GM18868 (cell line): Measurements from ENCODE around the gene TBC1D30.

Experiments
- ATAC-seq: cut with Tn5 transposase; IDR thresholded peaks from one replicate; pipeline ENCODE4 v1.9.1; 2021; ENCODE audit warnings: mild to moderate bottlenecking, moderate library complexity; ENCODE audit not compliant: unreplicated experiment

TBC1D30 gene

DNA sequence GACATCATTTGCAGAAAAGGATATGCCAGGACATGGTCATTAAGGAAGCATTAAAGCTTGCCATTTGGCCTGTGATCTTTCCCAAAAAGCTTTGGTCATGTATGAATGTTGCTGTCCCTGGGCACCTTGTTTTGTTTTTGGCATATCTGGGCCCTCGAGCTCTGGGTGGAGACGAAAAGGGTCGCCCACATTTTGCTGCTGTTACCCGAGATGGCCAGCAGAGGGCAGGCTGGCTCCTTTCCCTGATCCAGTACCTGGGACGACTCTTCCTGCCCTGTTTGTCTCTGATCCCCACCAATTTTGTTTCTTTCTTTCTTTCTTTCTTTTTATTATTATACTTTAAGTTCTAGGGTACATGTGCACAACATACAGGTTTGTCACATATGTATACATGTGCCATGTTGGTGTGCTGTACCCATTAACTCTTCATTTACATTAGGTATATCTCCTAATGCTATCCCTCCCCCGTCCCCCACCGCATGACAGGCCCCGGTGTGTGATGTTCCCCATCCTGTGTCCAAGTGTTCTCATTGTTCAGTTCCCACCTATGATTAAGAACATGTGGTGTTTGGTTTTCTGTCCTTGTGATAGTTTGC is 22.2 kb upstream of the TBC1D30 start:
- ATAC-seq = peak; percentile 45

DNA sequence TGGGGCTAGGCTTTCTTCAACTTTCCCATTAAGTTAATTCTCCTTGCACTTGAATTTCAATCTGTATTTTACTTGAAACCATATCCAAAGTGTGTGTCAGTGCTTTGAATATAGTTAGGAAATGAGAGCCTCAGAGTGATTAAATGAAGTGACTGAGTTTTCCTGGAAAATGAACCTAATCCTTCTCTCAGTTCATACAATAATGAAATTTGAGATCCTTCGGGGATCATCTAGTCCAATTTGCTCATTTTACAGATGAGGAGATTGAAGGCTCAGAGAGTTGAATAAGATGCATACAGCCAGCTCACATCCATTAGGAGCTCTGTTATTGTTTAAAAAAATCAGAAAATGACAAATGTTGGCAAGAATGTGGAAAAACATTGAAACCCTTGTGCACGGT is 18.3 kb upstream of the TBC1D30 start:
- no peak for ATAC-seq

DNA sequence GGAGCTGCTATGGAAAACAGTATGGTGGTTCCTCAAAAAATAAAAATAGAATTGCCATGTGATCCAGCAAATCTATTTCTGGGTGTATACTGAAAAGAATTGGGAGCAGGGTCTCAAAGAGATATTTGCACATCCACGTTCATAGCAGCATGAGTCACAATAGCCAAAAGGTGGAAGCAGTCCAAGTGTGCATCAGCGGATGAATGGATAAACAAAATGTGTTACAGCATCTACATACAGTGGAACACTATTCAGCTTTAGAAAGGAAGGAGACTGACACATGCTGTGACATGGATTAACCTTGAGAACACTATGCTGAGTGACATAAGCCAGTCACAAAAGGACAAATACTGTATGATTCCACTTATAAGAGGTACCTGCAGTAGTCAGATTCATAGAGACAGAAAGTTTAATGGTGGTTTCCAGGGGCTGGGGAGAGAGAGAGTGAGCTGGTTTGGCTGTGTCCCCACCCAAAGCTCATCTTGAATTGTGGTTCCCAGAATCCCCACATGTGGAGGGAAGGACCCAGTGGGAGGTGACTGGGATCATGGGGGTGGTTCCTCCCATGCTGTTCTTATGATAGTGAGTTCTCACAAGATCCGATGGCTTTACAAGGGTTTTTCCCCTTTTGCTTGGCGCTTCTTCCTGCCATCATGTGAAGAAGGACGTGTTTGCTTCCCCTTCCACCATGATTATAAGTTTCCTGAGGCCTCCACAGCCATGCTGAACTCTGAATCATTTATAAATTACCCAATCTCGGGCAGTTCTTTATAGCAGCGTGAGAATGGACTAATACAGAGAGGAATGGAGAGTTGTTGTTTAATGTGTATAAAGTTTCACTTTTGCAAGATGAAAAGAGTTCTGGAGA is 17.6 kb upstream of the TBC1D30 start:
- no peak for ATAC-seq

DNA sequence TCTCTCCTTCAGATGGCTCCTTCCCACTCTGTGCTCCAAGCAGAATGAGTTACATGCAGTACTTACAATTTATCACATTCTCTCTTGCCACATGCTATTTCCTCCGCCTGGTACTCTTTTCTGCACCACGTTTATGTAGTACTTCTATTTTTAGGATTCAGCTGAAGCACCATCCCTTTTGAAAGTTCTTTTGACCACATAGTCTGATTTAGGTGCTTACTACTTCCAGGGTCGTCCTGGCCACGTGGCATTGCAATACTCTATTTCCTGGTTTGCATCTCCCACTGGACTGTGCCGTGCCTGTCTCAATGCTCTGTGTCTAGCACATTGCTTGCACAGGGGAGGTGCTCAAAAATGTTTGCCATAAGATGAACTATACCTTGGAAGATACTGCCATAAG is 16.3 kb upstream of the TBC1D30 start:
- peak; percentile 69 for ATAC-seq

DNA sequence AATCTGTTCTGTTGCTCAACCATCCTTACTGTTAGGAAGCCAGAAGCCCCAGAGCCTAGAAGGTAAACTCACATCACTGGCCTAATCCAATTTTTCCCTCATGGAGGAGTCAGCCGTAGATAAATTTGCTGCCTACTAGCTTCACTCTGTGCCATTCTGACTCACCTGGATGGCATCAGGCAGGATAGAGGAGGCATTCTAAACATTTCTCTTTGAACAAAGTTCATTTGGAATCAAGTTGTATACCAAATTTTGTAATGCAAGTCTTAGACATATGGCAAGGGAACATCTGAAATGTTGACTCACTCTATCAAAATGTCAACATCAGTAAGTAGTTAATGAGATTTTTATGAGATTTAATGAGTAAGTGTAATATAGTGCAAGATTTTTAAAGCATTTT is 13.6 kb upstream of the TBC1D30 start:
- ATAC-seq = no peak

DNA sequence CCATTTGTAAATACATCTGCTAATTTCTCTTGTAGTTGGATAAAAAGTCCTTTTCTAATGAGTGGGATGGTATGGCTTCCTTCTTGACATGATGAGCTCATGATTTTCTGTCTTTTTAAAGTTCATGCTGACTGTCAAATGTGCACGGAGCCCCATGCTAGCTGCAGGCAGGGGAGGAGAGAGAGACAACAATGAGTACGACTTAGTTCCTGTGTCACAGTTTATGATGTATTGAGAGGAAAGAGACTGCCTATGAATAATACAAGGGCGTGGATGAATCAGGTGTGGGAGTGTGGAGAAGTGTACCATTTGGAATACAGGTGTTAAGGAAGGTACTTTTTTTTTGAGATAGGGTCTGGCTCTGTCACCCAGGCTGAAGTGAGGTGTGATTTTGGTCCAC is 10.7 kb upstream of the TBC1D30 start:
- no peak for ATAC-seq

DNA sequence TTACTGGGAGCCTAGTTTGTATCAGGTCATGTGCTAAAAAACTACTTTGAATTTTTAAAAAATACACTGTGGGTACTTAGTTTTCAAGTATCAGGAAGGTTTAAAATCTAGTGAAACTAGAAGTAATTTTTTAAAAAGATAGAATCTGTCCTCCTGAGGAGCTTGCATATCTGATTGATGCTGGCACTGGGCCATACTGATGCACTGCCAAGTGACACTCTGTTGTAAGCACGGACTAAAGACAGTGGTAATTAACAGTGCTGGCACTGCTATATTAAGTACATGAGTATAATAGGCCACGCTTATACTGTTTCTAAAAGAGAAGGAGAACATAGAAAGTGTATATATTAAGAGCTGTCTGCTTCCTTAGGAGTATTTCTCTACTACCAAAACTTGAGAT is 10.0 kb upstream of the TBC1D30 start:
- no peak for ATAC-seq

DNA sequence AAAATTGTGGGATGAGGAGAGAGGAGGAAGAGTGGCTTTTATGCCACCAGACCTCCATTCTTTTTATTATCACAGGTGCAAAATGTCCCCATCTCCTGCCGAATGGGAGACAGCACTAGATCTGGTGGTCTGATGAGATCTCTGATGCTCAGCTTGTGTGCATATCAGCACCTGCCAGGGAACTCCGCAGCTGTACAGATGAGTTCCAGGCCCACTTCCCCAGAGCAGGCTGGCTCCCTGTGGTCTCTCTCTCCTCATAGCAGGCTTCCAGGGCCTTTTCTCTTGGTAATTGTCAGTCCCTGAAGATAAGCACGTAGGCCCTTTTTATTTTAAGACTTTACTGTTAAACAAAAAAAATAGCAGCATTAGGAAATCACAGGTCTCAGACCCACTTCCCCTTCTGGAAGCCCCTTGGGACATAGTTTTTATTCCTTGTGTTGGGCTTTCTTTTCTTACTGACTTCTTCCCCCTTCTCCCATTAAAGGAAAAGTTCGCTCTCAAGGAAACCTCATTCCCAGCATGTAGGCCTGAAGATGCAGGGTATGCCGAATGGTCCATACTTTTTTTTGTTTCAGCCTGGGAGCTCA is 4.5 kb upstream of the TBC1D30 start:
- ATAC-seq = no peak

DNA sequence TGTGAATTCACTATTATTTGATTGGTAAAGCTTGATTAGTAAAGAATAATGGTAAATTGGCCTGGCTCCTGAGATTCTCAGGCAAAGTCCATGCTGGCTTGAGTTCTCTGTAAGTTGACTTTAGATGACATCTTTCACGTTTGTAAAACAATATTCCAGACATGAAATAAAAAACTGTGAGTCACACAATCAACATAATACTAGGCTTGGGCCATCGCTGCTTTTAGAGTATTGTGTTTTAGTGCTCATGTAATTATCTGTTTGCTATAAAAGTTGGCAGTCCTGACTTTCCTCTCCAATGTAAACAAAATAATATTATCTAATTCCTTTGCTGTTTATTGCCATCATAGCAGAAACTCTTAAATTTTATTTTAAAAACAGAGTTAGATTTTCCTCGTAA is 3.9 kb upstream of the TBC1D30 start:
- no peak for ATAC-seq

DNA sequence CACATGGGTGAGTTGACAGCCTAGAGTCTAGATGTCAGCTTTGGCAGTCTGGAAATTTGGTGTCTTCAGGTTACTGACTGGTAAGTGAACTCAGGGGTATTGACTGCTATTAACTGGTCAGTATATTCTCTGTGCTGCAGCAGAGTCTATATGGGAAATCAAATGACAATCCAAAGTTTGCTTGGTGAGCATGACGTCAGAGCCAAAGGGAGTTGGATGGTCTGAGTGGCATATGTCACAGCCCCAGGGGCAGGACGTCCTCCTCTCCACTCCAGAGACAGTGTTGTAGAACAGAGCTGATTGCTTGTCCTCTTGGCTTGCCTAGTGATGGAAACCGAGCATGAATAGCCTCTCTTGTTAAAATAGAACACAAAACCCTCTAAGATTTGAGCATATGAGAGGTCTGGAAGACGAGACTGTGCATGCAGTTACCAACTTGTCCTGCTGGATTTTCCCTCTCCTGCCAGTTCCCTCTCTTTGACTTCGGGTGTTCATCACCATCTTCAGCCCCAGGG is 3.3 kb upstream of the TBC1D30 start:
- no peak for ATAC-seq

DNA sequence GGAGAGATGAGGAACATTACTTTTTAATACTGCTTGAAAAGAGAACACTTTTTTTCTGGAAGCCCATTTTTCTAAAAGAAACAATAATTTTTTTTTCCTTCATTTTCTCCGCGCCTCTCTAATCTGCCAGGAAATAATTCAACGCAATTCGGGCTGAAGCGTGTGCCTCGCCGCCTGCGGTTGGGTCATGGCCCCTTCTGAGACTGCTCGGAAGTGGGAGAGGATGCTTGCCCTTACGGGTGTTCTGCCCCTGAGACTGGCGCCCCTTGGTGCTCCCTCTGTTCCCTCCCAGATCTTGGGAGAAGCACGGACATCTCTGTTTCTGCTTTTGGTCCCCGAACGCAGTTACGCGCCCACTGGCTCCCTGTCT is 332 bp upstream of the TBC1D30 start:
- peak; percentile 24 for ATAC-seq

DNA sequence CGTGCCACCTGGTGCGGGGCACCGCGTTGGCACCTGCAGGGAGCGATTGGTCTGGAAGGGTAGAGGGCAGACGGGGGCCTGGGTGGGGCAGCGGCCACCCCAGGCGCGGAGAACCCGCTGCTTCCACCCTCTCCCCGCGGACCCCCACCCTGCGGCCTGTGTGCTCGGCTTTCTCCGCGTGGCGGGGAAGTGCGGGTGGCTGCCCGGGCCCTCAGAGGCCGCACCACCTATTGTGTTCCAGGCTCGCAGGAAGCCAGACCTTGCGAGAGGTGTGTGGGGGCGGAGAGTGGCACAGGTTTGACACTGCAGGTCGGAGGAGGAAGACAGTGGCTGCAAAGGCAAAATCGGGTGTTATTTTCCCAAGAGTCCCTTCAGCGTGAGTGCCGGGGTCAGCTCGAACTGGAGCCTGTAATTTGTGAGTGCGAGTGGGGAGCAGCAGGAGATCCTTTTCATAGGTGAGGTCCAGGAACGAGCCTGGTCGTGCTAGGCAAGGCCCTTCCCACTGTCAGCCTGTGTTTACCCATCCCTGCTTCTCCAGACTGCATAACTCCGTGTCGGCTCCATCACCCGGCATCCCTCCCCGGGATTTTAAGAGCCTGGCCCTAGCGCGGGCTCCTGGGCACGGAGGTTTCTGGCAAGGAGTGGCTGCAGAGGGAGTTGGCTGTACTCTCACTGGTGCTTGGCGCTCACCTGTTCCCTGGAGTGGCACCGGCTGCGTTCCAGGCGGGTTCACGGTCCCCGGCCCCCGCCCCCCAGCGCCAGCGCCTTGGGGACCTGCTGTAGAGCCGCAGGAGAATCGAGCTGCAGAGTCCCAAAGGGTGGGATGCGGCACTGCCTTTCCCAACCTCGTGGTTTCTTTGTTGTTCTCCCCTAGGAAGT is 935 bp downstream of the TBC1D30 start:
- ATAC-seq = peak; percentile 23

DNA sequence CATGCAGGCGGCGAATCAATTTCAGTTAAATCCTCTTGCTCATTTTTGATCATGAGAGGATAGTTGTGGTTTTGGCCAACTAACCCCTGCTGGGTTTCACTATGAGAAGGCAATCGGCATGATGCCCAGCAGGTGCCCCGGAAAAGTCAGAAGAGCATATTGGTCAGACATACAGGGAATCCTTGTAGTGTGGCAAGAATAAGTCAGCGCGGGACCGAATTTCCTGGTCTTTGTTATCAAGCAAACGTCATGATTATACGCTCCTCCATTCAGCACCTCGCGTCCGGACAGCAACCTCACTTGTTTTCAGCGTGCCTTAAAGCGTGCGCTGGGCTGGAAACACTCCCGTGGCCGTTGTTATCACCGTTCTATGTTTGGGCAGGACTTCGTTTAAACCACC is 1.8 kb downstream of the TBC1D30 start:
- peak; percentile 20 for ATAC-seq

DNA sequence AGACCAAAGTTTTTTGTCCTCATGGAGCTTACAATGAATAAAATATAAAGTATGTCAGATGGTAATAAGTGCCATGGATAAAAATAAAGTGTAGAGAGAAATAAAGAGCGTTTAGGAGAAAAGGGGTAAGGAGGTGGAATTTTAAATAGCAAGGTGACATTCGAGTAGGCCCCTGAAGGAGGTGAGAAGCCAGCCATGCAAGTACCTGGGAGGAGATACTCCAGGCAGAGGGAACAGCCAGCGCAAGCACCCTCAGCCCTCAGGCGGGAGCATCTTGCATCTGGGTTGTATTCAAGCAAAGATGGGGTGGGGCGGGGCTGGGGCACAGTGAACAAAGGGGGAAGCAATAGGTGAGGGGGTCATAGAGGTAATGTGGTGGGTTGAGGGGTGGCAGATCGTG is 4.3 kb downstream of the TBC1D30 start:
- no peak for ATAC-seq

DNA sequence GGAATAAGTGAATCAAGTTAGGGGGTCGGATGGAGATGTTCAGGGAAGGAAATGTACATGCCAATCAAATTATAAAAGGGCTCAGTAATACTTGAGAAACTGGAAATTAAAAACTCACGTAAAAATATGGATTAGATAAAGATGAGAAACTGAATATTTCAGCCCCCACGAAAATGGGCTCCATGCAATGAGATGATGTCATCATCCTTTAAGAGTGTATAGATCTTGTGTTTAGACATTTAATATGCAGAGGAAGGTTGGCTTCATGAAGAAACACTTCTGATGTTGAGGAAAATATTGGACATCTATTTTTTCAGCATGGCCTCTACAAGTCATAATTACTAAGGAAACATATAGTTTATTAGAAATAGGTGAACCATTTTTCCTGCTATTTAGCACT is 9.5 kb downstream of the TBC1D30 start:
- ATAC-seq = no peak

DNA sequence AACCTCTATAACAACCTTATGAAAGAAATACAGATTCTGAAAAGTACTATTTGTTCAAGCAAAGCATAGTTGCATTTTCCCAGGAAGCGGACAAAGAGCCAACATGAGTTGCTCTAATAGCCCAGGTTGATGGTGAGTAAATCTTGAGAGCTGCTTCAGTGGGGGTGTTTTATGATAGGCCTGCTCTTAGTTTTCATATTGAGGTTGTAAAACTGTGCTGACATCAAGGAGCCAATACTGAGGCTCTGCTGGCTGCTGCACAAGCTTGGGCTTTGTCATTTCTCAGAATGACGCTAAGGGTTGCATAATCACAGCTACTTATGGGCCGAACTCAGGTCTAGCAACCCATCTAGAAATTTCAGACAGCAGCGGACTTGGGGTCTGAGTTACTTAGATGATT is 11.5 kb downstream of the TBC1D30 start:
- no peak for ATAC-seq

DNA sequence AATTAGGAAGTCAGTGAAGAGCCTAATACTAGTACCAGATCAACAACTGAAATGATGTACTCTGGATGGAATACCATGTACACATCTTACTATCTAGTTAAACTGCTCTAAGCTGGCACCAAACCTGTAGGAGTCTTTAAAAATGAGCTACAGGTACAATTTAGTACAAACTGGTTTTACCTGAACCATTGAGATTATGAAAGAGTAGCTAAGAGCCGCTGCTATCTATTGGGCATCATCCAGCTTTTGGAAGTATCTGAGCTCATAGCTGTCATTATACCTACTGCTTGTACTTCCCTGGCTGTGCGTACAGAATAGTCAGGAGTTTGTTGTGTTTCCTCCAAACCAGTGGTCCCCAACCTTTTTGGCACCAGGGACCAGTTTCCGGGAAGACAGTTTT is 12.4 kb downstream of the TBC1D30 start:
- no peak for ATAC-seq

DNA sequence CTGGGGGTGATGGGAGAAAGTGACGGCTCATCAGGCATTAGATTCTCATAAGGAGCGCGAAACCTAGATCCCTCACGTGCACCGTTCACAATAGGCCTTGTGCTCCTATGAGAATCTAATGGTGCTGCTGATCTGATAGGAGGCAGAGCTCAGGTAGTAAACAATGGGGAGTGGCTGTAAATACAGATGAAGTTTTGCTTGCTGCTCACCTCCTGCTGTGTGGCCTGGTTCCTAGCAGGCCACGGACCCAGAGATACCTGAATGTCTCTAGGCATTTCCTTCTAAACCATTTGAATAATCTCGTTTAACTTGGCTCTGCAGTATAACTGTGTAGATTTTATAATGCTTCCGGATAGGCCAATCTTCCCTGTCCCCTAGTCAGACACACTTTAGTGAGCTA is 13.0 kb downstream of the TBC1D30 start:
- no peak for ATAC-seq

DNA sequence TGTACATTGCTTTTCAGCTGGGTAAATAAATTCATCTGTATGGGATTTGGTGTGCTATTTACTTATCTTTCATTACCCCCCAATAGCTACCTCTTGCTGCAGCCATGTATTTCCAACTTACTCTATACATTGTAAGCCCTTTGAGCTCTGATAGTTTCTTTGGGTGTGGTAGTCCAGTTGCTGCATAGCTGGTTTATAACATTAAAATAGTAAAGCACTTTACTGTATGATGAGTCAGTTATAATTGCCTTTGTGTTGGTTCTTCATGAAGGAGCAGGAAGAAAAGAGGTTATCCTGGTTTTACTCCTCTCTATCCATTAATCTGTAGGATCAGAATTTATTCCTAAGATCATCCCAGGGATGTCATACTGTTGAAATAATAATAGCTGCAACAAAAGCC is 15.7 kb downstream of the TBC1D30 start:
- no peak for ATAC-seq

DNA sequence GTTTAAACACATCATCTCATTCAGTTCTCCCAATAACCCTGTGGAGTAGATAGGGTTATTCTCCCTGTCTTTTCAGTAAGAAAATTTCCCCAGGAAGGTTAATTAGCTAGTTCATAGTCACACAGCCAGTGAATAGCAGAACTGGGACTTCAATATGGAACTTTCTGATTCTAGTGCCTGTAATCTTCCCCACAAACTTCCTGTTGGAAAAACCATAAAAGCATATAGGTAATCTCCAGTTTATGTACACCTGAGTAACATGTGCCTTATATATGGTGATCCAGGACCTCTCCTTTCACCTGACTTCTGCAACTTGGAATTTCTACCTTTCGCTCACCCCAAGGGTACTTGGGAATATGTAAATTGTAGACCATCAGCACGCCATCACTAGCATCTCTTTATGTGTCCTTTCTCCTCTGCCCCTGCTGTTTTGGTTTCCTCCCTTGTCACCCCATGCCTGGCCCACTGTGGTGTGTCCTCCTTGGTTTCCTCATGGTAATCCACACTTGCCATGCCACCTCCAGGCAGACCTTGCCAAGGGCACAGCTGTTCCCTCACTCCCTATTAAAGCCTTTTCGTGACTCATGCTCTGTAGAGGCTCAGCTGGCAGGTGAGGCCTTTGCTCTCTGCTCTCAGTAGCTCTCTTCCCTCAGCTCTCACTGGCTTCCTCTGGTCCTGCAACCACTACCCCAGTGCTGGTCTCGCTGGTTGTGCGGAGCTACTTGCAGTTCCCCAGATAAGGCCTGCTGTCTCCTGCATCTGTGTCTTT is 16.7 kb downstream of the TBC1D30 start:
- ATAC-seq = no peak
